Measurements from ENCODE around the gene HSD17B3.
"Not testable (repeated sequence)": the region's sequence is repeated elsewhere in the genome, so short reads cannot be mapped to it uniquely, and the experiment has no call there.

Gene HSD17B3

DNA sequence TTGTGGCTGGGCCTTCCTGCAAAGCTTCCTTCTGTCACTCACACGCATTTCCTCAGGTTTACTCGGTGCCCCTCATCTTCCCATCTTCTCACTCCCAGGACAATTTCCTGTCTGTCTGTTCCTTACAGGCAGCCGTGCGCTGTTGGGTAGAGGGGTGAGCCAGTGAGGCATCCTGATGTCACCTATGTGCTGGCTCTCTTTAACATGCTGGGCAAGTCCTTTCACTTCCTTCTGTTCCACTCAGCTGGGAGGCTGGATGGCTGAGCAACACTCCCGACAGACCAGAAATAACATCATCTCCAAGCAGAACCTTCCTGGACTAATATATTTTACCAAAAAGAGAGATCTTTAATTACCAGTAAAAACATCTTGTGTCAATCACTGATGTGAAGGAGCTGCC is 103.0 kb downstream of the HSD17B3 start:
- DNase-seq (ENCODE audit: low spot score) = no peak

- no peak for DNase-seq (ENCODE audit: low spot score)
Measured at GRCh38 chr9:96195541-96195940, 106.4 kb downstream of the HSD17B3 start.

DNA sequence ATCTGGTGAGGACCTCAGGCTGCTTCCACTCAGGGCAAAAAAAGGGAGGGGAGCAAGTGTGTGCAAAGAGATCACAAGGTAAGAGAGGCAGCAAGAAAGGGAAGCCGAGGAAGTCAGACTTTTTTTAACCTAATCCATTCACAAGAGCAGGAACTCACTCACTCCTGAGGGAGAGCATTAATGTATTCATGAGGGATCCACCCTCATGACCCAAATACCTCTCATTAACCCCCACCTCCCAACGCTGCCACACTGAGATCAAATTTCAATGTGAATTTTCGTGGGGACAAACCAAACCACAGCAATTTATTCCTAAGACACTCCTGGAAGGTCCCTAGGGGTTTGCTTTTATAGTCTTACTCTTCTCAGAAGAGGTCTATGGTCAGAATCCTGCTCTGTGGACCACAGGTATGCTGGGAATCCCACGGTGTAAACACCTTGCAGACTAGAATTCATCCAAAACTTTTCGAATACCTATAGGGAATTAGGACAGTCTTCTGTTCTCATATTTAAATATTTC is 108.7 kb downstream of the HSD17B3 start:
- no peak for DNase-seq (ENCODE audit: low spot score)

DNA sequence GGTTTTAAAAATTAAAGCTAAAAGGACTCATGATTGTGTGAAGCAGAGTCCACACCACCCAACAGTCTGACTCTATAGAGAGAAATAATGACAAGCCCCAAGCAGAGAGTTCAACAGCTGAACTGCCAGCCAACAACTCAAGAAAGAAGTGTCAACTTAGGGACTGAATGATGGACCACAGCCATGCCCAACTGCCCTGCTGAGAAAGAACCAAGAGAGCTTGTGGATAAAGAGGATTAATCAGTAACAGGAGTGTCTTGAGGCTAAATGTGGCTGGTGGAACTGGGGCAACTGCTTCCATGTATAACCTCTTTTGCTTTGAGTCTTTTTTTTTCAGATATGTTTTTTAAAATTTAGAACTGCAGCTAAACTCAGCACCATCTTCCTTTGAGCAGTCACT is 109.3 kb downstream of the HSD17B3 start:
- no peak for DNase-seq (ENCODE audit: low spot score)

DNA sequence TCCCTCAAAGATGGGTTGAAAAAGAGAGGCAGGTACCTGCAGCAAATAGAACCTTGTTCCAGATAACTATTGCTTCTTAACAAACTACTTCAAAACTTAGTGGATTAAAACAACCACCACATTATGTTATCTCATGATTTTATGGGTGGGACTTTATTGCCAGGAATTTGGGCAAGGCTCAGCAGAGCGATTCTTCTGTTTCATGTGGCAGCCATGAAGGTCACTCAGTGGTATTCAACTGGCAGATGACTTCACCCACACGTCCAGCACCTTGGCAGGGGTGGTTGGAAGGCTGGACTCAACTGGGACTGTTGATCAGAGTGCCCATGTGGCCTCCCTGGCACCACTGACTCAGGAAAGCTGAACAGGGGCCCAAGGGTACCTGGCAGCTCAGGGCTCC is 112.0 kb downstream of the HSD17B3 start:
- DNase-seq (ENCODE audit: low spot score) = no peak

DNA sequence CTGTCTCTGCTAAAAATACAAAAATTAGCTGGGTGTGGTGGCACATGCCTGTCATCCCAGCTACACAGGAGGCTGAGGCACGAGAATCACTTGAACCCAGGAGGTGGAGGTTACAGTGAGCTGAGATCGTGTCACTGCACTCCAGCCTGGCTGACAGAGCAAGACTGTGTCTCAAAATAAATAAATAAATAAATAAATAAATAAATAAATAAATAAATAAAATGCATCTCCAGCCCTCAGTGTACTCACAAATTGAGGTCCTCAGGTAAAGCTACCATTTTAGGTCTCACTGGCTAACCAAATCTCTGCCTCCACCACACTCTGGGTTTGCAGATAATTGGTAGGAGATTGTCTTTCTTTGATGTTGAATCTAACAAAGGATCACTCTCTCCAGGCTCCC is 112.4 kb downstream of the HSD17B3 start:
- DNase-seq (ENCODE audit: low spot score) = not testable (repeated sequence)

- no peak for DNase-seq (ENCODE audit: low spot score)
Measured at GRCh38 chr9:96188571-96188970, 113.4 kb downstream of the HSD17B3 start.

GRCh38 chr9:96187151-96187555 is 114.8 kb downstream of the HSD17B3 start:
- no peak for DNase-seq (ENCODE audit: low spot score)

GRCh38 chr9:96186591-96187011 is 115.4 kb downstream of the HSD17B3 start:
- DNase-seq (ENCODE audit: low spot score) = peak; percentile 22

DNA sequence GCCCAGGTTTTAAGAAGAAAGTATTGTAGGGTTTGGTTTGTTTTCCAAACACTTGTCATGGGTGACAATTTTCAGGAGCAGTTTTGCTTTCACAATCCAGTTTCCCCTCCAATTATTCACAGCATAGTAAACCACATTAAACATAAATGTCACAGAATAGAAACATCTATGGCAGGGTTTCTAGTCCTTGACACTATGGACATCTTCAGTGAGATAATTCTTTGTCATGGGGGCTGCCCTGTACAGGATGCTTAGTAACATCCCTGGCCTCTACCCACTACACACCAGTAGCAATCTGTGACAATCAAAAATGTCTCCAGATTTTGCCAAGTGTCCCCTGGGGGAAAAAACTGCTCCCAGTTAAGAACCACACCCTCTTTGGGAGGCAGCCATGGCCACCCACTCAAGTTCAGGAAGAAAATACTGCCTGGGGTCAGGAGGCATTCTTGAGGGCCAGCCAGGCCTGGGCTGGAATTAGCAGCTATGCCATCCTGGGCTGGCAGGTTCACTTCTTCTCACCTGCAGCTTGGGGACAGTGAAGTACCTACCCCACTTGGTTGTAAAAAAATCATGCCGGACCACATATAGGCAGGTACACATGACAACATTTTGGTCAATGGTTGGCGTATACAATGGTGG is 116.3 kb downstream of the HSD17B3 start:
- DNase-seq (ENCODE audit: low spot score) = no peak

Small RNA genes lying within 50 kb of the gene (small RNA-seq; reads per million reads assigned to genes)
- 0 reads per million in 2 experiments for gene RNU6-1160P
